Measurements from ENCODE around the gene KCND3.

The KCND3 gene

DNA sequence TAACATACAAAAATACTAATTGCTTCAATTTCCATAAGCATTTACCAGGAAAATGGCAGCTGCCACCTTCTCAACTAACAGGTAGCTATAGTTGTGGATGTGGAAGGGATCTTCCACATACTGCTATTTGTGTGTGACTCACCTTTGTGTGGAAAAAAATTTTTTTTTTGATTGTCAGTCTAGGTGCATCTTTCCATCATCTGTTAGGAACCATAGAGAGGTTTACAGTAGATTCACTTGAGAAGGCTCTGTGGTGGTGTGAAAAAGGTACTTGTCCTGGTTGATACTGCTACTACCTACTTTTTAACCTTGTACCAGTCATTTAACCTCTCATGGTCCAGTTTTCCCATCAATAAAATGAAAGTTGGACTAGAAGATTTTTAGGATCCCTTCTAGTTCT is 220.8 kb downstream of the KCND3 start:
- Histone ChIP-seq H4K20me1 (peaks cover 0 to 70% (median 41%) of the 10 kb centered on the region in 11 experiments; a peak in 19 of 22 replicates), H3K36me3 (peaks cover 51 to 76% (median 64%) of the 10 kb centered on the region in 11 experiments)

DNA sequence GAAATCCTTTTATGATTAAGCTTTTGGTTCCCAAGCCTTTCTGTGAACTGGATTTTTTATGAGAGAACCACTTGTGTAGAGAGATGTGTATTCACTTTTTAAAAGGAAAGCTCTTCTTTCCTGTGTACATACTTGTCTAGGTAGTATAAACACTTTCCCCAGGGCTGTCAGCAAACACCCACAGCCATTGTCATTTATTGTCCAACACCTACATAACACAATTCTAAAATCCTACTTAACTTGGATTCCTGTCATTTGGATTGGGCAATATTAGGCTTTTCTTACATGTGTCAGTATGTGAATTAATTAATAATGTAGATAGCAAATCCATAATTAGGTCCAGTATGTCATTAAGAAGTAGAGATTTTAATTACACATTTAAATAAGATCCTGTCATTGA is 221.4 kb downstream of the KCND3 start:
- Histone ChIP-seq H3K9ac (peak overlapping the region in 2 of 11 experiments; percentile 4 to 24; a peak in 1 of 22 replicates), H3K36me3 (peaks cover 57 to 82% (median 70%) of the 10 kb centered on the region in 11 experiments), H3K4me3 (no peak overlapping the region), H4K20me1 (peaks cover 0 to 70% (median 41%) of the 10 kb centered on the region in 11 experiments; a peak in 19 of 22 replicates), H3K9me3 (replicated peaks in 1 of 11) (no peaks in the 10 kb centered on the region), H3K27ac (no peak overlapping the region), H3K4me1 (no peaks in the 10 kb centered on the region), H3K27me3 (no peaks in the 10 kb centered on the region), H3K4me2 (no peak overlapping the region)
- TF ChIP-seq Cebpa-rat (IDR thresholded peaks at IDR 0.05): no peak

More for the DNA sequence above, 220.8 kb downstream of the KCND3 start:
- H3K9me3 ChIP-seq (replicated peaks in 1 of 11): no peaks in the 10 kb centered on the region
- no peak overlapping the region for H3K4me2 ChIP-seq
- no peak overlapping the region for H3K4me3 ChIP-seq
- H3K9ac ChIP-seq: 0 out of 22 replicates have a peak overlapping the region, but pooled peaks of 1 of the 11 experiments have one; percentile 4
- no peaks in the 10 kb centered on the region for H3K4me1 ChIP-seq
- no peaks in the 10 kb centered on the region for H3K27me3 ChIP-seq
- TF ChIP-seq Cebpa-rat (IDR thresholded peaks at IDR 0.05): no peak
- no peak overlapping the region for H3K27ac ChIP-seq

DNA sequence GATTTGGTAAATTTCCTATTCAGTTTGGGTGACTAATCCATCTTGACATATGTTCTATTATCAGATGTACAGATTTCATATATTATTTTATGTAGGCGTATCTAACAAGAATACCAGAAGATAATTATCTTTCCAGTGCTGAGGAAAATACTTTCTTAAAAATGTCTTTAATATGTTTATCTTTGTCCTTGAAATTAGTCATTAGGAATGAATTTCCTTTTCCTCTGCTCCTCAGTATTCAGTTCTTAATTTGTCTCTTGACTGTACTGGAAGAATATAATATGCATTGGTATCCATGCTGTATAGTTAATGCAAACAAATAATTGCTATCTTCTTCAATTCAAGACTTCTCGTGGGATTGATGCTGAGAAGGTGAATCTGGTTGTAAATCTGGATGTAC is 227.1 kb downstream of the KCND3 start:
- Histone ChIP-seq H3K27ac (no peak overlapping the region), H3K9ac (no peak overlapping the region), H3K36me3 (peaks cover 75 to 99% (median 95%) of the 10 kb centered on the region in 11 experiments), H3K27me3 (no peaks in the 10 kb centered on the region), H3K9me3 (replicated peaks in 1 of 11) (no peaks in the 10 kb centered on the region), H4K20me1 (peaks cover 0 to 69% (median 36%) of the 10 kb centered on the region in 11 experiments; a peak in 18 of 22 replicates), H3K4me2 (no peak overlapping the region), H3K4me3 (no peak overlapping the region), H3K4me1 (peaks cover 7 to 18% (median 15%) of the 10 kb centered on the region in 10 experiments)
- TF ChIP-seq Cebpa-rat (IDR thresholded peaks at IDR 0.05): no peak

DNA sequence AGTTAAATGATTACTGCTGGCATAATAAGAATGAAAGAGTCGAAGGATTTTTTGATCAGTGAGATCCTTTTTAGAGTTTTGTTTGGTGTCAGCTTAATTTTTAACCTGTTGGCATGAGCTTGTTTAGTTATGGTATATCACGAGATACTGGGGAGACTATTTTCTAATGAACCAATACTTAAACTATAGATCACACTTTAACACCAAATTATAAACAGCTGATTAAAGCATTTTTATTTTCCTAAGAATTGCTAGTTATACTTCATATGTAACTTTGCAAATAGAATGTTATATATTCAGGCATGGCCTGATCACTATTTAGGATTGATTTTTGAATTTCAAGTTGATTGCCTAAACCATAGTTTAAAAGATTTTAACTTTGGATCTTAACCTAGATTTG is 227.8 kb downstream of the KCND3 start:
- no peak overlapping the region for H3K27ac ChIP-seq
- H3K4me3 ChIP-seq: no peak overlapping the region
- no peak for TF ChIP-seq Cebpa-rat (IDR thresholded peaks at IDR 0.05)
- peaks cover 69 to 97% (median 92%) of the 10 kb centered on the region in 11 experiments for H3K36me3 ChIP-seq
- H4K20me1 ChIP-seq: peaks cover 0 to 69% (median 36%) of the 10 kb centered on the region in 11 experiments; a peak in 17 of 22 replicates
- H3K4me2 ChIP-seq: no peak overlapping the region
- H3K4me1 ChIP-seq: peaks cover 13 to 24% (median 21%) of the 10 kb centered on the region in 10 experiments
- H3K9me3 ChIP-seq (replicated peaks in 1 of 11): no peaks in the 10 kb centered on the region
- H3K9ac ChIP-seq: no peak overlapping the region
- H3K27me3 ChIP-seq: no peaks in the 10 kb centered on the region

DNA sequence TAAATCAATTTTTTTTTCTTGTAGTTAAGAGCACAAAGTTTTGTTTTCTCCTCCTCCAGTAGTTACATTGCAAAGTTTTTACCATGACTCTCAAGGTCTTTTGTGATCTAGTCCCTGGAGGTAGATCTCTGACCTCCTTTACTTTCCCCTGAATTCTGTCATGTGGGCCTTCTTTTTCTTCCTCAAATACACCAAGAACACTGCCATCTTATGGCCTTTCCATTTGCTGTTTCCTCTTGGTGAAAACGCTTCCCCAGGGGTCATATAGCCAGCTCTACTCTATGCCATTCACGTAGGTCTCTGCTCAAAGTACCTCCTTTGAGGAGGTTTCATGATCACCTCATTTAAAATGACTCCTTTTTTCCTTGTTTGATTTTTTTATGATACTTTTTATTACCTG is 231.1 kb downstream of the KCND3 start:
- peaks cover 35 to 63% (median 59%) of the 10 kb centered on the region in 11 experiments for H3K36me3 ChIP-seq
- H3K4me3 ChIP-seq: no peak overlapping the region
- no peak for TF ChIP-seq Cebpa-rat (IDR thresholded peaks at IDR 0.05)
- H3K4me1 ChIP-seq: peaks cover 29 to 41% (median 37%) of the 10 kb centered on the region in 10 experiments
- peaks cover 0 to 42% (median 16%) of the 10 kb centered on the region in 11 experiments; a peak in 7 of 22 replicates for H4K20me1 ChIP-seq
- H3K4me2 ChIP-seq: peak overlapping the region; percentile 16 to 96 (median 90); a peak in 14 of 22 replicates
- no peak overlapping the region for H3K27ac ChIP-seq
- H3K27me3 ChIP-seq: no peaks in the 10 kb centered on the region
- peak overlapping the region in 3 of 11 experiments; percentile 18 to 97 (median 96); a peak in 3 of 22 replicates for H3K9ac ChIP-seq
- H3K9me3 ChIP-seq (replicated peaks in 1 of 11): no peaks in the 10 kb centered on the region

DNA sequence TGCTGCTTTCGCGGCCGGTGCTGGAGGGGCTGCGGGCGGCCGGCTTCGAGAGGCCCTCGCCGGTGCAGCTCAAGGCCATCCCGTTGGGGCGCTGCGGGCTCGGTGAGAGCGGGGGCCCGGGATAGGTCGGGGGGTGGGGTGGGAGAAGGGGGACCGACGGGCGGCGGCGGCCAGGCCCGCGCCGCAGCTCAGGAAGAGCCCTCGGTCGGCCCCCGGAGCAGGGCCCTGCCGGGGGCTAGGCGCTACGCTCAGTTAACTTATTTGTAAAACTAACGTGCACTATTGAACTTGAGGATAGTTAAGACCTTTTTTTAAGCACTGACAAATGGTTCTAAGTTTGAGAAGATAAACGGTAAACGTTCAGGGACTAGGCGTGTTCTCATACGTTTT is 233.3 kb downstream of the KCND3 start:
- no peak for TF ChIP-seq Cebpa-rat (IDR thresholded peaks at IDR 0.05)
- Histone ChIP-seq H3K9me3 (replicated peaks in 1 of 11) (no peaks in the 10 kb centered on the region), H3K4me2 (peak overlapping the region; percentile 80 to 96 (median 91)), H3K36me3 (peaks cover 13 to 42% (median 36%) of the 10 kb centered on the region in 11 experiments), H3K4me3 (peak overlapping the region; percentile 64 to 90 (median 81)), H4K20me1 (peaks cover 0 to 42% (median 16%) of the 10 kb centered on the region in 11 experiments; a peak in 7 of 22 replicates), H3K27ac (peak overlapping the region; percentile 83 to 98 (median 93); a peak in 21 of 22 replicates), H3K27me3 (no peaks in the 10 kb centered on the region), H3K4me1 (peaks cover 42 to 61% (median 54%) of the 10 kb centered on the region in 10 experiments), H3K9ac (peak overlapping the region; percentile 88 to 98 (median 96))

DNA sequence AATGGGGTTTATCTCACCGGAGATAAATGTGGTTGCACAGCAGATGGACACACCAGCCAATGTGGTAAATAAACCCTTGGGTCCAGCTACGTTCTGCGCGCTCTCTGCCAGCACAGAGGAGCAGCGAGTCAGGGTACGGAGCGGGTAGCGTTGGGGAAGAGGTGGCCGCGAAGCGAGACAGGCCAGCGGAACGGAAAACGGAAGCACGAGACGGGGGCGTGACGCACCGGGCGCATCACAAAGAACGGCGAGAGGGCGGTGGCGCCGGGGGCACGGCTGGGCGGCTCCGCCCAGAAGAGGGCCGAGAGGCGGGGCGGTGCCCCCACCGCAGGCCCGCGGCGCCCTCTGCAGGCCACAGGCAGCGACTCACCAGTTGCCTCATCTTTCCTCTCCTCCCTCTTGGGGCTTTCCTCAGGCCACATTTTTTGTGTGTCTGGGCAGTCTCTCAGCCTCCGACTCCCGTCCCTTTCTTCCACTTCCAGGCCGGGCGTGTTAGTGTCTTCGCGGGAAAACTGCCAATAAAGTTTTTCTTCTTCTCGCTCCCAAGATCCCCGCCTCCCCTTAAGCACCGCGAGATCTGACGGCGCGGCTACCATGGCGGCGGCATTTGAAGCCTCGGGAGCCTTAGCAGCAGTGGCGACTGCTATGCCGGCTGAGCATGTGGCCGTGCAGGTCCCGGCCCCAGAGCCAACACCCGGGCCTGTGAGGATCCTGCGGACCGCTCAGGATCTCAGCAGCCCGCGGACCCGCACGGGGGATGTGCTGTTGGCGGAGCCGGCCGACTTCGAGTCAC is 233.9 kb downstream of the KCND3 start, which contains the start of gene DDX20:
Gene DDX20, plus strand, starts transcription at position 571 of the 793 bp plus-strand sequence. Its CDS starts 24 bp downstream, at position 595.
- Histone ChIP-seq H3K4me3 (peak within 1 kb of the TSS; percentile 64 to 90 (median 81)), H3K9me3 (replicated peaks in 1 of 11) (no peaks in the 10 kb centered on the region), H3K9ac (peak within 1 kb of the TSS; percentile 88 to 98 (median 96)), H3K27me3 (no peaks in the 10 kb centered on the region), H4K20me1 (peaks cover 0 to 36% (median 16%) of the 10 kb centered on the region in 11 experiments; a peak in 7 of 22 replicates), H3K4me1 (peaks cover 42 to 66% (median 59%) of the 10 kb centered on the region in 10 experiments), H3K36me3 (peaks cover 7 to 36% (median 30%) of the 10 kb centered on the region in 11 experiments), H3K4me2 (peak within 1 kb of the TSS; percentile 80 to 96 (median 91)), H3K27ac (peak within 1 kb of the TSS; percentile 83 to 98 (median 93); a peak in 21 of 22 replicates)
- TF ChIP-seq Cebpa-rat (IDR thresholded peaks at IDR 0.05): peak in 4 of 11 experiments; percentile 31 to 72 (median 44); a peak in 4 of 22 replicates

DNA sequence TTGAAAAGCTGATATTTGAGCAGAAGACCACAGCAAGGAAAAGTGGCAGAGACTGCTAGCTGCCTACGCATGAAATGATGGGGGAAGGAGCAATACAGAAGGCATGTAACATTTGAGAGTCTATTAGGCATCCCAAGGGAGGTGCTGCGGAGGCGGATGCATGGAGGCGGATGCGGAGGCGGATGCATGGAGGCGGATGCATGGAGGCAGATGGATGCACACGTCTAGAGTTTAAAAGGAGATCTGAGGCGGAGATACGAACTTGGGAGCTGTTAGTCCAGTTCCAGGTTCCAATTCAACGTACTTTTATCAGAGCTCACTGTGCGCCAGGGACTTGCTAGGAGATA is 234.5 kb downstream of the KCND3 start:
- TF ChIP-seq Cebpa-rat (IDR thresholded peaks at IDR 0.05): no peak
- Histone ChIP-seq H3K27me3 (no peaks in the 10 kb centered on the region), H4K20me1 (peaks cover 0 to 30% (median 16%) of the 10 kb centered on the region in 11 experiments; a peak in 7 of 22 replicates), H3K9me3 (replicated peaks in 1 of 11) (no peaks in the 10 kb centered on the region), H3K27ac (peak overlapping the region; percentile 83 to 98 (median 93); a peak in 21 of 22 replicates), H3K9ac (peak overlapping the region; percentile 88 to 98 (median 96)), H3K4me1 (peaks cover 45 to 72% (median 61%) of the 10 kb centered on the region in 10 experiments), H3K36me3 (peaks cover 2 to 30% (median 25%) of the 10 kb centered on the region in 11 experiments; a peak in 21 of 22 replicates), H3K4me2 (peak overlapping the region; percentile 80 to 96 (median 91)), H3K4me3 (peak overlapping the region; percentile 64 to 90 (median 81))
